Ecto neural progenitor cell (in vitro differentiated cells): ENCODE results near the gene RPL26.
A peak's percentile ranks its signal among the peaks of the same experiment; 100 is the strongest.
"Not testable (repeated sequence)": the region's sequence is repeated elsewhere in the genome, so short reads cannot be mapped to it uniquely, and the experiment has no call there.

Experiments
- DNase-seq: peaks from one replicate; pipeline ENCODE4 v3.0.0-alpha.2; 2018; ENCODE audit warnings: low spot score

Gene RPL26

DNA sequence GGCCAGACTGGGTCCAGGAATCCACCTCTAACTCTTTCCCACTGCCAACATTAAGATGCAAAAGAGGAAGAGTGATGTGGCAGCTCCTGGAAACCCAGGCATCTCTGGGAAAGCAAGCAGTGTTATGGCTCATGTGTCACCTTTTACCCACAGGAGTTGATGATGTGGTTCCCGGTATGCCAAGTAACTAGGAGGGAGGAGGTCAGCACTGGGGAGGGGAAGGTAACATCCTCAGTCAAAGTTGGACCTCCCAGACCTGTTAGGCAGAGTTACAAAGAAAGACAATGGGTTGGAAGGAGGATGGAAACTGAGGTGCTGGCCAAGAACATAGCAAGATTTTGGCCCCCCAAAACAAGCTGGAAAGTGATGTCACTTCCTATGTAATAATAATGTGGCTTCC, 17.9 kb downstream of the RPL26 start:
- DNase-seq, result no peak

DNA sequence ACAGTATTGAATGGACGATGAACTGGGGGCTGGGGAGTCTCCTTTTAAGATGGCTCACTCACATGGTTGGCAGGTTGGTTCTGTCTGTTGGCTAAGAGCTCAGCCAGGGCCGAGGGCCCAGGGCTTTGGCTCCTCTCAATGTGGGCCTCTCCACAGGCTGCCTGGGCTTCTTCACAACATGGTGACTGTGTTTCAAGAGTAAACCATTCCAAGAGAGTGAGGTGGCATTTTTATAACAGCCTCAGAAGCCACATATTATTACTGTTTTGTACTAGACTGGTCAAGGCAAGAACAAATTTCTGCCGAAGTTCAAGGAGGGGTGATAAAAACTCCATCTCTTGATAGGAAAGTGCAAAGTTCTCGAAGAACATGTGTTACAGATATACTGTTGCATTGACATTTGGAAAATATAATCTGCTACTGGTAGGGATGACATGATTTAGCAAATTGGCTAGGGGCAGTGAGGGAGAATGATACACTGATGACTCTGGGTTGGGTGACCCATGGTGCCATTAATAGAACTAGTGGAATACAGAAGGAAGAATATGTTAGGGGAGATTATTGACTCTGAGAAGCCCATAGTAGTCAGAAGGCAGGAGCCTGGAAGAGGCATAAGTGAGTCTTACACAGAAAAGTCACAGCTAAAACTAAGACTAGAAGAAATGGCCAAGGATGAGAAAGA, 20.2 kb downstream of the RPL26 start:
- DNase-seq, result no peak

DNA sequence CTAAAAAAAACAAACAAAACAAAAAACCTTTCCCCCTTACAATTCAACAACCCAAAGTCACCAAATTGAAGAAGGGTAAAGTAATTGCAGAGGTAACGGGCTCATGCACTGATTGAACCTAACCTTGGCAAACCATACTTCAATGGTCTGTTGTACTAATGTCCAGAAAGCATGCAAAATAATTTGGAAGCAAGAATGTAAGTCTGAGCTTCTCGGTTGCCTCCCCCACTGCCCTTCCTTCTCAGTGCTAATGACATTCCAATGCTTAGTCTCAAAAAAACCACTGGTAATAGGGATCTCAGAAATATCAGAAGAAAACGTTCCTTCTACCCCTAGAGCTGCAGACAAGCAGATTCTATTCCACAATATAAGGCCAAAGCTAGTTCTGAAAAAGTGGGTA, 22.2 kb downstream of the RPL26 start:
- no peak for DNase-seq

DNA sequence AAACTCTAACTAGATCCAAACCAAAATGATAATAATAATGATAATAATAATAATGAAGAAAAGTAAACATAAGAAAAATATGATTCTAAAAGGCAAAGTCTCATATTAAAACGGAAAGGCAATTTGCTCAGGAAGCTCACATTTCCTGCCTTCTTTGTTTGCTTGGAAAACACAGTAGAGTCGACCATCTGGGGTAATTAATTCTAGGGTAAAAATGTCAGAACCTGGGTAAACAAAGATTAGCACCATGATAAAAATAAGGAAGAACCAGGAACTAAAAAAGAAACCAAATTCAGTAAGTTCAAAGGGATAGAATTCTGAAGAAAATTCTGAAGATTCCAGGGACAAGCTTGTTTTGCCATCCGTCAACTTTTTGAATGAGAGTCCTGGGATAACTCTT, 22.7 kb downstream of the RPL26 start:
- DNase-seq, result no peak

DNA sequence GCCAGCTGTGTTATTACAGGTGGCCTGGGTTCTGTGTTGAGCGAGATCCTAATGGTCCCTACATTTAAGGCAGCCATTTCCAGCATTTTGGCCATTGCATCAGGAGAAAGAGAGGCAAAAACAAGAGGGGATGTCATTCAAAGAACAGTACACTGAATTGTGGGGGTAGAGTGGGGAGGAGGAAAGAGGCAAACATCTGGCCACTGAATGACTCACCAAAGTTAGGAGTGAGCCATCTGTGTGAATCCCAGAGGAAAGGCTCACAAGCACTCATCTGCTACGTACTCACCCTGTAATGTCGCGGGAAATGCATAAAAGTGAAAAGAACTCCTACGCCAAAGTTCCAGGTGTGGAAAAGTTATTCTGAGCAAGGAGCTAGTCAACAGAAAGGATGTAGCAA, 23.2 kb downstream of the RPL26 start:
- DNase-seq, result no peak

DNA sequence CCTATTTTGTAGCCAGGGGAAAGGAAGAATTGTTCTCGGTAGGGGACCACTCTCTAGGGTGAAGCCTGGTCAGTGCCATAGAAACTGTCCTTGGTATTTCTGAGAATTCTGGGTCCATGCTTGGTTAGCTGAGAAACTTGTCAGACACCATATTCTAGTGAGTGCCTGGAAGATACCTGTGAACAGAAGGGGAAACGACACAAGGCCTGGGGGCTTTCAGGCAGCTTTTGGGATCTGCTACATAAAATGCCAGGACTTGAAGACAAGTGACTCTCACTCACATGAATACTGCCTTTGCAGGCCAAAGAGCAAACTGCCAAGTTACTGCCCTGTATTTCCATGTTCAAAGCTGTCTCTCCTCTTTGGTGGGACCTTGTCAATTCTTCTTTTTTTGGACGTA, 25.1 kb downstream of the RPL26 start:
- no peak for DNase-seq

DNA sequence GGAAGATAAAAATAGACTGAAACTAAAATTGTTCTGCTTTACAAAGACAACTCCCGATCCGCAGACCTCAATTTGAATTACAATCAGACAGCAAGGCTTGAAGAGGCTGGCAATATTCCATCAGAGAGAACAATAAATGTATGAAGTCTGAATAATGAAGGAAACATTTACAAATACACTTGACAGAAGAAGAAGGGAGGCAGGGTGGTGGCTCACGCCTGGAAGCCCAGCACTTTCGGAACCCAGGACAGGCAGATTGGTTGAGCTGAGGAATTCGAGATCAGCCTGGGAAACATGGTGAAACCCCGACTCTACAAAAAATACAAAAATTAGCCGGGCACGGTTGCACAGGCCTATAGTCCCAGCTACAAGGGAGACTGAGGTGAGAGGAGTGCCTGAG, 28.8 kb downstream of the RPL26 start:
- DNase-seq, result no peak

DNA sequence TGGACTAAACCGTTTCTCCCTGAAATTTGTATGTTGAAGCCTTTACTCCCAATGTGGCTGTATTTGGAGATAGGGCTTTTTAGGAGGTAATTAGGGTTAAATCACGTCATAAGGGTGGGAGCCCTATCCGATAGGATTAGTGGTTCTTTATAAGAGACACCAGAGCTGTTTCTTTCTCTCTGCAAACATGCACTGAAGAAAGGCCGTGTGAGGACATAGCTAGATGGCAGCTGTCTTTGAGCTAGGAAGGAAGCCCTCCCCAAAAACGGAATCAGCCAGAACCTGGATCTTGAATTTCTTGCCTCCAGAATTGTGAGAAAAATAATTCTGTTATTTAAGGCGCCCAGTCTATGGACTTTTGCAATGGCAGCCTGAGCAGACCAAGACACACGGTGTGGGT, 29.3 kb downstream of the RPL26 start:
- no peak for DNase-seq

DNA sequence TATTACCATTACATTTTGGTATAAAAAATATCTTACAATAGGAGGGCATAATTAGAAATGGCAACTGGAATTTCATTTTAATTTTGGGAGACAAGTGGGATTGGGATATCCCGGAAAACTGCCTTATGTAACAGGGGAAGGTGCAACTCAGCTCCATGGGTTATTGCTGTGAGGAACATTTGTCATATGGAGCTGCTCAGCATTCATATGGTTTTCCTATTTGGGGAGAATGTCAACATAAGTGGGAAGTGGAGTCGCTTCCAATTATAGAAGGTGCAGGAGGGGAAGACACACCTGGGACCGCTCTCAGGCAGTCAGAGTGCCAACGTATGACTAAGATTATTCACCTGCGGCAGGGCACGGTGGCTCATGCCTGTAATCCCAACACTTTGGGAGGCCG, 32.7 kb downstream of the RPL26 start:
- DNase-seq, result no peak

DNA sequence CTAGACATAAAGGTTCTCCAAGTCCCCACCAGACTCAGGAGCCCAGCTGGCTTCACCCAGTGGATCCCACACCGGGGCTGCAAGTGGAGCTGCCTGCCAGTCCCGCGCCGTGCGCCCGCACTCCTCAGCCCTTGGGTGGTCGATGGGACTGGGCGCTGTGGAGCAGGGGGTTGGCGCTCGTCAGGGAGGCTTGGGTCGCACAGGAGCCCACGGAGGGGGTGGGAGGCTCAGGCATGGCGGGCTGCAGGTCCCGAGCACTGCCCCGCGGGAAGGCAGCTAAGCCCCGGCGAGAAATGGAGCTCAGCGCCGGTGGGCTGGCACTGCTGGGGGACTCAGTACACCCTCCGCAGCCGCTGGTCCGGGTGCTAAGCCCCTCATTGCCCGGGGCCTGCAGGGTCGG, 36.0 kb downstream of the RPL26 start:
- DNase-seq, result not testable (repeated sequence)

DNA sequence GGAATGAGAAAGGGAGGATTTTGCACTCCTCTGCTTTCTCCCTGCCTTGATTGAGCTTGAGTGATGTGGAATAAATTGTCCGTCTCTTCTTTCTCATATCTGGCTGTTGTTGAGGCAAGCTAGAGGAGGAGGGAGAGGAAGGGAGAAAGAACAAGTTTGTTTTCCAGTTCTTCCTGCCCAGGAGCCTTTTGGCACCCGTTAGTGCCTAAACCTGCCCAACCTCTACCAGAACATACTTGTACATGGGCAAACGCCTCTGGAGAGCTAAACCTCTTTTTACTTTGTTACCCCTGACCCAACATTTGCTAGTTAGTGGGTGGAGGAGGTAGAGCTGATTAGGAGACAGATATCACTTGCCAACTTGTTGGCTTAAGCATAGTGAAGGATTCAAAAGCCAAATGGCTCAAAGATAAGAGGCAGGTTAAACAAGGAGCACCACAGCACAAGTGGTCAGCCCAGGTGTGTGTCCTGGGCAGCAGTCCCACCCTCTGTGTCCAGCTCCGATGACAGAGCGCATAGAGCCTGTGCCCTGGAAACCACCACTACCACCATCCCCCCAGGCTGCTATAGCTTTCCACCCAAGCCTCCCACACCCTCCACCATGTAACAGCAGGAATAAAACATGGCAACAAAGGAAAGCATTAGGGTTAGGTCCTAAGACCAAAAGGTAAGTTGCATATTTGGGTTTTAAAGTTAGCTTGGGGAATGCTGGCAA, 36.9 kb downstream of the RPL26 start:
- DNase-seq, result no peak

DNA sequence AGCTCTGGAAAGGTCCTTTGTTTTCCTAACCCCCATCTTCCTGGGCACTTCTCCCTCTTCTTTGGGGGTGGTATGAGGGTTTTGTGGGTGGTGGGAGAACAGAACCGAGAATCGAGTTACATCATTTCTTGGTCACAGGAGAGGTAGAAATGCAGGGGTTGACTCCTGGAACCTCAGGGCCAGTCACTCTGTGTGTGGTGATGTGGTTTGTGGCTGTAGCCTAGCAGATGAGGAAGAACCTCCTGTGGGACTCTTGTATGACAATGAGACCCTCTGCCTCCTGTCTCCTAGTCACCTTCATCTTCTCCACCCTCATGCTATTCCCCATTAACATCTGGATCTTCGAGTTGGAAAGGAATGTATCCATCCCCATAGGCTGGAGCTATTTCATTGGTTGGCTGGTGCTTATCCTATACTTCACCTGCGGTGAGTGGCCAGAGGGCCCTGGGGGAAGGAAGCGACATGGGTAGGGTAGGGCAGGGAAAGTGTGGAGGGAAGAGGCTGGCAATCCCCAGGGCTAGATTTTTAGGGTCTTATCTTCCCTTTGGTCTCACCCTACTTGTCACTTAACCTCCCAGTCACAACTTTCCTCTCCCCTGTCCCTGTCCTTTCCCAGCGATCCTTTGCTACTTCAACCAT, 37.8 kb downstream of the RPL26 start:
- no peak for DNase-seq

DNA sequence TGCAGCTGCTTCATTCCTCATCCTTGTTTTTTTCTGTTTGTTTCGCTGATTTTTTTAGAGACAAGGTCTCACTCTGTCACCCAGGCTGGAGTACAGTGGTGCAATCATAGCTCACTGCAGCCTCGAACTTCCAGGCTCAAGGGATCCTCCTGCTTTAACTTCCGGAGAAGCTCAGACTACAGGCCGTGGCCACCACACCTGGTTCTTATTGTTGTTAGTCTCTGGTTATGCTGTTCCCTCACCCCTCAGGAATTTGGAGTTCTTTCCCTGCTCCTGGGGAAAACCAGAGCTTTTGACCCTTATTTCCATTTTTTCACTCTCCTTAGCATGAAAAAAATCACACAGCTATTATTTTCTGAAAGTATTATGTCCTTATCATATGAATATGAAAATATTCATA, 41.5 kb downstream of the RPL26 start:
- DNase-seq, result no peak

DNA sequence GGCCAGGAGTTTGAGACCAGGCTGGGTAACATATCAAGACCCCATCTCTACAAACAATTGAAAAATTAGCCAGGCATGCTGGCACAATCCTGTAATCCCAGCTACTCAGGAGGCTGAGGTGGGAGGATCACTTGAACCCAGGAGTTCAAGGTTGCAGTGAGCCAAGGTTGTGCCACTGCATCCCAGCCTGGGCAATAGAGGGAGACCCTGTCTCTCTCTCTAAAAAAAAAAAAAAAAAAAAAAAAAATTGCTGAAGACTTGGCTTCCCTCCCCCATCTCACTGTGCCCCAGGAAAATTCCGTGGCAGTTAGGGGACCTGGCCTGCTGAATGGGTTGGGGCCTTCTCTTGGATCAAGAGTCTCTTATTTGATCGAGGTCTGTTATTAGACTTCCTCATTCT, 43.5 kb downstream of the RPL26 start, which contains the start of gene ODF4:
Gene ODF4 (plus strand): TSS at position 301 of the 400 bp plus-strand sequence. CDS start 212 bp downstream, outside the sequence.
- DNase-seq, result no peak

DNA sequence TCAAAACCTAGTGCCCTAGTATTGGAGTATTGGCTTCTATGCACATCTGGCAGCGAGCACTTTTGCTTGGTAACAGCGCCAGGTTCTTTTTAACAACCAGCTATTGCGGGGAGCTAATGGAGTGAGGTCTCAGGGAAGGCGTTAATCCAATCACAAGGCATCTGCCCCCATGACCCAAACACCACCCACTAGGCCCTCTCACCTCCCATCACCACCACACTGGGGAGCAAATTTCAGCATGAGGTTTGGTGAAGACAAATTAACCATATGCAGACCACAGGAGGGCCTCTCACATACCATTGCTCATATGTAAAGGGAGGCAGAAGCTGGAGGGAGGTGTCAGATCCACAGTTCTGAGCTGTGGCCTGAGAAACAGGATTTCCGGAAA, 44.2 kb downstream of the RPL26 start:
- DNase-seq, result no peak

DNA sequence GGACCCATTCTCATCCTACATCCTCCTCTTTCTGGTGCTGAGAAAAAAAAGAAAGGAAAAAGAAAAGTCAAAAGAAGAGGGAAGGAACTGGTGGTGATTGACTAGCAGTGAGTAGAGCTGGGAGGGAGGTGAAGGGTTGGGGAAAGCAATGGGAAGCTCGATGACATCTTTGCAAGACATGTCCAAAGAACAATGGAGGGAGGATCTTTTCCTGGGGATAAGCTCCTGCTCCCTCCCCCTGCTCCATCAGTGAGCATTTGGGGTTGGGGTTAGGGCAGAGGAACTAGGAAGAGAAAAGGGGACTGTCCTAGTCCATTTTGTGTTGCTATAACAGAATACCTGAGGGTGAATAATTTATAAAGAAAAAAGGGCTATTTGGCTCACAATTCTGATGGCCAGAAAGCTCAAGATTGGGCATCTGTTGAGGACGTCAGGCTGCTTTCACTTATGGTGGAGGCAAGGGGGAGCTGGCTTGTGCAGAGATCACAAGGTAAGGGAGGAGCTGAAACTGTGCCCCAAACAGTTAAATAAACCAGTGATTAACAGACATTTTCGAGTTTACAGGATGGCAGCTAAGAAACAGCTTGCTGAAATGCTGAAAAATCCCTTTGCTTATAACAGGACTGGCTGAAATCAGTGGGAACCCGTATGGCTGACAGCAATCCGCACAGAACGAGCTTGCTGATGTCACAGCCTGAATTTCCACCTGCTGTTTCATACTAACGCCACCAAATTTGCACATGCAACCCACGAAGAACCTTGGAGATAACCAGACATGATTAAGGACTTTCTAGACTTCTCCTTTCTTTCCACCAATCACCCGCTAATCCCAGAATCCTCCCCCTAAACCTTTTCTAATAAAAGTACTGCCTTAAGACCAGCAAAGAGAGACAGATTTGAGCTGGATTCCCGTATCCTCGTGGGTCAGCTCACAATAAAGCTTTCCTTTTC, 44.9 kb downstream of the RPL26 start:
- no peak for DNase-seq

DNA sequence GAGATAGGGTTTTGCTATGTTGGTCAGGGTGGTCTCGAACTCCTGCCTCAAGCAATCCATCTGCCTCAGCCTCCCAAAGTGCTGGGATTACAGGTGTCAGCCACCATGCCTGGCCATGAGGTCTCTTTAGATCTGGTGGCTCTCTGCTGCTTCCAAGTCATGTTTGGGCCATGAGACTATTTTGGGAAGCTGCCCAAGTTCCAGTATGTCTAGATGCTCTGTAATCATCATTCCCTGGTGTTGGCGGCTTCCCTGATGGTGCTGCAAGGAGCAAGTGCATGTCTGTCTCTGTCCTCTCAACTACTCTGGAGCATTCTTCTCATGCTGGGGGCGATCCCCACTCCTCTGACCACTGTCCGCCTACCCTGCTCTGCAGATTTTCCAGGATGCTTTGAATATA, 49.7 kb downstream of the RPL26 start:
- no peak for DNase-seq

DNA sequence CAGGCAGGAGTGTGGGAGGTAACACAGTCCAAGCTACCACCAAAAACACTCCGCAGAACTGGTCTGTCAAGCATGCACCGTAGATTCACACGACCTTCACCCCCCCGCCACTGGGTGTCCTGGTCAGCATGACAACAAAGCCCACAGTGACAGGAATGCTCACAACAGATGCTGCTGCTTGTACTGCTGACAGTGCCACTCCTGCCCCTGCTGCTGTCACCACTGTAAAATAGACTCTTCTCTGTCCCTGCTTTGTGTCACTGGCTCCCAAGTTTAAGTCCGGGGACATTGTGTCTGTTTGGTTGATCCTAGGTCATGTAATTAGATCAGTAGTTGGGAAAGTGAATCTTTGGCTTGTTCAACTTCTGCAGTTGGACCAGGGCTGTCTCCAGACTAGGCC, 50.3 kb downstream of the RPL26 start:
- peak; percentile 72 for DNase-seq

DNA sequence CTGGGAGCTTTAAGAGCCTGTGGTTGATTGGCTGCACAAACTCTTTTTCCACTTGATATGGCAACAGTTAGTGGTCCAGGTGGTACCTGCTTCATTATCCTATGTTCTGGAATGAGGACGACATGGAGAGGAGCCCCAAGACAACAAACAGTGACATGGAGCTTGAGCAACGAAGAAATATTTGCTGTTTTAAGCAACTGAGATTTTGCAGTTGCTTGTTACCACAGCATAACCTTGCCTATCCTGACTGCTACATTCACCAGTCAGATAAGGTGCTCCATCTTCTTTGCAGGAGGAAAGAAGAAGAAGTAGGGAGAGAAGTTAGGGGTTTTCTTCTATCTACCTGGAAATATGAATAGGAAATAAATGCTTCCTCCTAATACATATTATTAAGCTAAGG, 50.9 kb downstream of the RPL26 start:
- no peak for DNase-seq
